ENCODE data around the gene ATAD3A.

- no peak for TF ChIP-seq CTCF (IDR thresholded peaks at IDR 0.05)
- TF ChIP-seq POLR2A (IDR thresholded peaks at IDR 0.05), result no peak
Observed at GRCh38 chr1:1477206-1477605, 34.8 kb upstream of the ATAD3A start.
